Stimulated activated CD8-positive, alpha-beta memory T cell treated with anti-CD3 and anti-CD28 coated beads, Interleukin-12 subunit alpha, Interleukin-12 subunit beta, amount 100 ng/mL, for 4 hours (primary cell): ENCODE results near the gene SYT9.
"Not testable (repeated sequence)": the region's sequence is repeated elsewhere in the genome, so short reads cannot be mapped to it uniquely, and the experiment has no call there.

Source experiments
- DNase-seq: peaks from one replicate; pipeline ENCODE4 v3.0.0-alpha.2; 2020; ENCODE audit warnings: low read depth

The SYT9 gene

GRCh38 chr11:7272373-7272772 lies 20.7 kb downstream of the SYT9 start:
- no peak for DNase-seq

GRCh38 chr11:7275133-7275532 lies 23.4 kb downstream of the SYT9 start:
- DNase-seq = no peak

GRCh38 chr11:7278314-7278917 lies 26.7 kb downstream of the SYT9 start:
- DNase-seq = no peak

- DNase-seq = no peak
Measured at GRCh38 chr11:7279676-7280075, 28.0 kb downstream of the SYT9 start.

- no peak for DNase-seq
Measured at GRCh38 chr11:7281079-7281478, 29.4 kb downstream of the SYT9 start.

- no peak for DNase-seq
Measured at GRCh38 chr11:7281809-7282208, 30.1 kb downstream of the SYT9 start.

- no peak for DNase-seq
Measured at GRCh38 chr11:7286178-7286577, 34.5 kb downstream of the SYT9 start.

- DNase-seq = no peak
Measured at GRCh38 chr11:7291100-7291829, 39.6 kb downstream of the SYT9 start.

- DNase-seq = no peak
Measured at GRCh38 chr11:7292922-7293321, 41.2 kb downstream of the SYT9 start.

GRCh38 chr11:7299393-7299792 lies 47.7 kb downstream of the SYT9 start:
- DNase-seq = no peak

- DNase-seq = no peak
Measured at GRCh38 chr11:7300281-7300680, 48.6 kb downstream of the SYT9 start.

- no peak for DNase-seq
Measured at GRCh38 chr11:7303146-7303545, 51.4 kb downstream of the SYT9 start.

- DNase-seq = no peak
Measured at GRCh38 chr11:7306900-7307299, 55.2 kb downstream of the SYT9 start.

GRCh38 chr11:7307836-7308235 lies 56.1 kb downstream of the SYT9 start:
- no peak for DNase-seq

- no peak for DNase-seq
Measured at GRCh38 chr11:7311903-7312302, 60.2 kb downstream of the SYT9 start.

- no peak for DNase-seq
Measured at GRCh38 chr11:7314811-7315604, 63.3 kb downstream of the SYT9 start.

GRCh38 chr11:7319501-7319900 lies 67.8 kb downstream of the SYT9 start:
- no peak for DNase-seq

- DNase-seq = no peak
Measured at GRCh38 chr11:7320306-7320705, 68.6 kb downstream of the SYT9 start.

GRCh38 chr11:7321473-7322450 lies 70.1 kb downstream of the SYT9 start:
- DNase-seq = no peak

- no peak for DNase-seq
Measured at GRCh38 chr11:7332451-7332850, 80.7 kb downstream of the SYT9 start.

GRCh38 chr11:7332962-7333361 lies 81.3 kb downstream of the SYT9 start:
- DNase-seq = no peak

GRCh38 chr11:7335442-7335841 lies 83.7 kb downstream of the SYT9 start:
- DNase-seq = not testable (repeated sequence)
